AG04450 (cell line): Measurements from ENCODE around the gene SGK1. TPM values are rescaled to one million over a fixed set of nuclear protein-coding genes. Genes with fewer than 3 reads are reported as not detected.
"Not testable (repeated sequence)": the region's sequence is repeated elsewhere in the genome, so short reads cannot be mapped to it uniquely, and the experiment has no call there.

ENCODE experiments used
- CTCF ChIA-PET: fragments of 300-600, 350-600 bp; formaldehyde crosslinking; extraction: SDS; loops from one replicate; lab custom pipeline; 2022; ENCODE audit warnings: antibody characterized with exemption, inconsistent platforms; lab: Charles Lee
- POLR2A ChIA-PET: fragments of 350-600 bp; formaldehyde crosslinking; extraction: SDS; loops from one replicate; lab custom pipeline; 2021; ENCODE audit warnings: antibody characterized with exemption, inconsistent platforms; lab: Yijun Ruan, JAX
- DNase-seq: peaks from one replicate; pipeline ENCODE4 v3.0.0-alpha.2; 2011; ENCODE audit warnings: low read depth, low spot score
- H3K27ac ChIP-seq: one replicate; pipeline ENCODE4 v1.5.1; 2012; ENCODE audit warnings: low read depth, low read length, control low read depth
- H3K27me3 ChIP-seq: one replicate; pipeline ENCODE4 v1.6.0; 2012; ENCODE audit warnings: low read length; ENCODE audit not compliant: control insufficient read depth, insufficient read depth
- H3K4me3 ChIP-seq: 2 replicates; pipeline ENCODE4 v1.5.1; 2011; ENCODE audit warnings: mild to moderate bottlenecking, low read depth, low read length, control low read depth
- H3K9me3 ChIP-seq: 2 replicates; pipeline ENCODE4 v1.5.1; 2012; ENCODE audit warnings: low read length; ENCODE audit not compliant: control insufficient read depth, insufficient read depth
- CTCF ChIP-seq: IDR thresholded peaks from 2 replicates; pipeline ENCODE4 v1.5.1; 2011; ENCODE audit warnings: low read depth, low read length, control low read depth, inconsistent platforms
- polyA plus RNA-seq: library from polyadenylated mRNA; depleted of rRNA; stranded (reverse); fragments of >200 nt; gene quantifications from 2 replicates; pipeline ENCODE4 v1.2.3, GENCODE V29; 2011

The SGK1 gene
- polyA plus RNA-seq, 1 experiment = 120 TPM

DNA sequence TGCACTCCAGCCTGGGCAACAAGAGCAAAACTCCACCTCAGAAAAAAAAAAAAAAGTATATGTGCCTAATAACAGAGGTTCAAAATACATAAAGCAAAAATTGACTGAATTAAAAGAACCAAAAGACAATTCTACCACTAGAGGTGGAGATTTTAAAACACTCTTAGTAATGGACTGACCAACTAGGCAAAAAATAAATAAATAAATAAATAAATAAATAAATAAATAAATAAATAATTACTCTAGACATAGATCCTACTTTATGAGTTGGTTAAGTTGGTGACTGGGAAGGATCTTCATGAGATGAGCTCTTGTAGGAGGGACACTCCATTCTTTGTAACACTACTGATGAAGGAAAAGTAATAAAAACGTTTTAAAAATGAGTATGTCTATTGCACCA, 113.9 kb downstream of the SGK1 start:
- no peak for DNase-seq
- H3K27me3 ChIP-seq = no peaks in the 10 kb centered on the region
- H3K9me3 ChIP-seq = peaks cover 4% of the 10 kb centered on the region
- POLR2A ChIA-PET = no interaction called here
- no peak for TF ChIP-seq CTCF
- CTCF ChIA-PET = no interaction called here
- H3K4me3 ChIP-seq = no peak overlapping the region
- H3K27ac ChIP-seq = no peak overlapping the region

GRCh38 chr6:134201716-134202115, 116.2 kb downstream of the SGK1 start:
- no peak for TF ChIP-seq CTCF
- Histone ChIP-seq H3K9me3 (peaks cover 4% of the 10 kb centered on the region), H3K27ac (no peak overlapping the region), H3K27me3 (no peaks in the 10 kb centered on the region), H3K4me3 (no peak overlapping the region)
- POLR2A ChIA-PET = no interaction called here
- no peak for DNase-seq
- CTCF ChIA-PET = no interaction called here

GRCh38 chr6:134199848-134200606, 117.9 kb downstream of the SGK1 start:
- POLR2A ChIA-PET = no interaction called here
- CTCF ChIA-PET = no interaction called here
- Histone ChIP-seq H3K4me3 (no peak overlapping the region), H3K27me3 (no peaks in the 10 kb centered on the region), H3K27ac (no peak overlapping the region), H3K9me3 (peaks cover 4% of the 10 kb centered on the region)
- no peak for DNase-seq
- TF ChIP-seq CTCF = no peak

DNA sequence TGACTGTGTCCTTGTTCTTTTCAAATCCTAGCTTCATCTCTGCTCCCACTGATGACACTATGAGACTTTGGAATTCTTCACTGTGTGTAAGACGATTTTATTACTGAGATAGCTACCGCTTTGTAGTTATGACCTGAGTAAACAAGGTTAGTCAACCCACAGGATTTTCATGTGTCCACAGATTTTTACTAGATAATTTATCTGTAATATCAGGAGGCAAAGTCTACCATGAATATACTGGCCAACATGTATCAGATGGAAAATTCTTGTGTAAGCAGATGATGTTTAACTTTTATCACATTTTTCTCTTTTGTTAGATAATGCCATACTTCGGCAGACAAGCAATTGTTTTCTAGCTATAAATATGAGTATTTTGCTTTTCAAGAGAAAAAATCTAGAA, 119.8 kb downstream of the SGK1 start:
- no peak overlapping the region for H3K27ac ChIP-seq
- ChIA-PET CTCF (no interaction called here), POLR2A (no interaction called here)
- no peaks in the 10 kb centered on the region for H3K27me3 ChIP-seq
- H3K9me3 ChIP-seq = no peaks in the 10 kb centered on the region
- no peak for TF ChIP-seq CTCF
- no peak overlapping the region for H3K4me3 ChIP-seq
- no peak for DNase-seq

DNA sequence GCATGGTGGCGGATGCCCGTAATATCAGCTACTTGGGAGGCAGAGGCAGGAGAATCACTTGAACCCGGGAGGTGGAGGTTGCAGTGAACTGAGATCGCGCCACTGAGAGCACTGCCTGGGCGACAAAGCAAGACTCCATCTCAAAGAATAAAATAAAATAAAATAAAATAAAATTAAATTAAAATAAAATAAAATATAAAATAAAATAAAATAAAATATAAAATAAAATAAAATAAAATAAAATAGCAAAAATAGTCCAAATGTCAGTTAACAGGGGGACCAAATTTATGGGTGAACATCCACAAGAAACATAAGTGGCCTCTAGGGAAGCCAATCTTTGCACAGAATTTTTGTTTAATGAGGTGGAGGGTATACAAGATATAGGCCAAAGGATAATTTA, 120.2 kb downstream of the SGK1 start:
- H3K27ac ChIP-seq, CTCF ChIA-PET, POLR2A ChIA-PET, H3K27me3 ChIP-seq, H3K9me3 ChIP-seq, DNase-seq, H3K4me3 ChIP-seq: not testable (repeated sequence)
